Cardiac muscle cell (in vitro differentiated cells and primary cell): ENCODE results near the gene UROC1. TPM values are rescaled to one million over a fixed set of nuclear protein-coding genes. Genes with fewer than 3 reads are reported as not detected.

Experiments used
- DNase-seq, 2 donors: peaks; one replicate each; pipeline versions ENCODE4 v3.0.0 to v3.0.0-alpha.2; 2010 to 2017; ENCODE audit warnings: low read depth in 1 of 2, low spot score in 1 of 2
- H3K27ac ChIP-seq: fragments of 200-600 bp; sonication (generic); 2 replicates; pipeline ENCODE4 v1.5.1; 2016
- H3K27me3 ChIP-seq: fragments of 200-600 bp; sonication (generic); 2 replicates; pipeline ENCODE4 v1.6.0; 2016; ENCODE audit warnings: control low read depth
- H3K36me3 ChIP-seq: fragments of 200-600 bp; sonication (generic); 2 replicates; pipeline ENCODE4 v1.5.1; 2016; ENCODE audit warnings: control low read depth
- H3K4me1 ChIP-seq: fragments of 200-600 bp; sonication (generic); 2 replicates; pipeline ENCODE4 v1.8.1; 2017; ENCODE audit warnings: low read depth, mild to moderate bottlenecking, mixed run types
- H3K4me3 ChIP-seq: fragments of 200-600 bp; sonication (generic); 2 replicates; pipeline ENCODE4 v1.5.1; 2016; ENCODE audit warnings: mild to moderate bottlenecking
- H3K9me3 ChIP-seq: fragments of 200-600 bp; sonication (generic); 2 replicates; pipeline ENCODE4 v1.5.1; 2017; ENCODE audit warnings: low read depth, mild to moderate bottlenecking, control low read depth
- CTCF ChIP-seq: IDR thresholded peaks from 2 replicates; pipeline ENCODE4 v1.5.1; 2012; ENCODE audit warnings: low read depth, mild to moderate bottlenecking, low read length
- polyA plus RNA-seq: library from polyadenylated mRNA; unstranded; fragments of >200 nt; fragmentation: Nextera tagmentation; extraction: Ambion mirVana; gene quantifications from 2 replicates; pipeline ENCODE4 v1.2.1, GENCODE V29; 2016
- total RNA-seq: library from RNA; depleted of rRNA; stranded (reverse); fragments of >200 nt; gene quantifications from 2 replicates; pipeline ENCODE4 v1.2.3, GENCODE V29; 2016

UROC1 gene
- total and polyA plus RNA-seq, 2 experiments from 2014 or later = not detected

GRCh38 chr3:126530171-126531050 lies 12.8 kb upstream of the UROC1 start:
- no peak overlapping the region for H3K4me3 ChIP-seq
- TF ChIP-seq CTCF = no peak
- no peak overlapping the region for H3K27ac ChIP-seq
- peaks cover 23% of the 10 kb centered on the region for H3K27me3 ChIP-seq
- no peaks in the 10 kb centered on the region for H3K4me1 ChIP-seq
- H3K9me3 ChIP-seq = no peaks in the 10 kb centered on the region
- no peaks in the 10 kb centered on the region for H3K36me3 ChIP-seq
- DNase-seq = no peak

- Histone ChIP-seq H3K4me3 (no peak overlapping the region), H3K27ac (no peak overlapping the region), H3K36me3 (no peaks in the 10 kb centered on the region), H3K4me1 (no peaks in the 10 kb centered on the region), H3K27me3 (peaks cover 28% of the 10 kb centered on the region), H3K9me3 (no peaks in the 10 kb centered on the region)
- no peak for DNase-seq
- no peak for TF ChIP-seq CTCF
These were observed 12.1 kb upstream of the UROC1 start for GRCh38 chr3:126529585-126530170.

GRCh38 chr3:126528800-126529541 lies 11.4 kb upstream of the UROC1 start:
- no peaks in the 10 kb centered on the region for H3K36me3 ChIP-seq
- no peaks in the 10 kb centered on the region for H3K4me1 ChIP-seq
- no peak overlapping the region for H3K27ac ChIP-seq
- peak; percentile 53 to 55 for DNase-seq
- H3K4me3 ChIP-seq = no peak overlapping the region
- TF ChIP-seq CTCF = peak; percentile 7
- no peaks in the 10 kb centered on the region for H3K9me3 ChIP-seq
- H3K27me3 ChIP-seq = peaks cover 29% of the 10 kb centered on the region

GRCh38 chr3:126528419-126528799 lies 10.8 kb upstream of the UROC1 start:
- TF ChIP-seq CTCF = no peak
- Histone ChIP-seq H3K4me1 (no peaks in the 10 kb centered on the region), H3K36me3 (no peaks in the 10 kb centered on the region), H3K27ac (no peak overlapping the region), H3K27me3 (peaks cover 31% of the 10 kb centered on the region), H3K9me3 (no peaks in the 10 kb centered on the region), H3K4me3 (no peak overlapping the region)
- no peak for DNase-seq

GRCh38 chr3:126527455-126528211 lies 10.1 kb upstream of the UROC1 start:
- Histone ChIP-seq H3K27ac (no peak overlapping the region), H3K36me3 (no peaks in the 10 kb centered on the region), H3K9me3 (no peaks in the 10 kb centered on the region), H3K27me3 (peaks cover 32% of the 10 kb centered on the region), H3K4me1 (no peaks in the 10 kb centered on the region), H3K4me3 (no peak overlapping the region)
- DNase-seq = no peak
- no peak for TF ChIP-seq CTCF
